HG03342 (cell line): Measurements from ENCODE around the gene SRL.
"Not testable (repeated sequence)": the region's sequence is repeated elsewhere in the genome, so short reads cannot be mapped to it uniquely, and the experiment has no call there.

Source experiments
- ATAC-seq: cut with Tn5 transposase; IDR thresholded peaks from one replicate; pipeline ENCODE4 v1.9.1; 2021; ENCODE audit warnings: mild to moderate bottlenecking, moderate library complexity; ENCODE audit not compliant: unreplicated experiment

Gene SRL

GRCh38 chr16:4261557-4262172 is 19.8 kb upstream of the SRL start:
- no peak for ATAC-seq

- no peak for ATAC-seq
Observed at GRCh38 chr16:4260360-4260759, 18.5 kb upstream of the SRL start.

GRCh38 chr16:4257646-4258556 is 16.0 kb upstream of the SRL start:
- no peak for ATAC-seq

GRCh38 chr16:4253394-4254150 is 11.7 kb upstream of the SRL start:
- peak; percentile 94 for ATAC-seq

GRCh38 chr16:4253012-4253393 is 11.1 kb upstream of the SRL start:
- ATAC-seq: not testable (repeated sequence)

GRCh38 chr16:4249530-4250308 is 7.8 kb upstream of the SRL start:
- no peak for ATAC-seq

- no peak for ATAC-seq
Observed at GRCh38 chr16:4247460-4247784, 5.5 kb upstream of the SRL start.

- ATAC-seq: no peak
Observed at GRCh38 chr16:4246777-4247459, 5.0 kb upstream of the SRL start.

GRCh38 chr16:4245077-4245791 is 3.4 kb upstream of the SRL start:
- ATAC-seq: no peak

GRCh38 chr16:4244254-4245076 is 2.6 kb upstream of the SRL start:
- ATAC-seq: no peak

- ATAC-seq: no peak
Observed at GRCh38 chr16:4241258-4241927, 487 bp downstream of the SRL start.

- ATAC-seq: no peak
Observed at GRCh38 chr16:4240624-4241023, 1.3 kb downstream of the SRL start.

GRCh38 chr16:4239682-4240175 is 2.2 kb downstream of the SRL start:
- ATAC-seq: no peak

GRCh38 chr16:4239020-4239419 is 2.9 kb downstream of the SRL start:
- ATAC-seq: no peak

- ATAC-seq: no peak
Observed at GRCh38 chr16:4233431-4233830, 8.4 kb downstream of the SRL start.

- no peak for ATAC-seq
Observed at GRCh38 chr16:4232541-4233386, 9.1 kb downstream of the SRL start.

GRCh38 chr16:4231886-4232285 is 10.0 kb downstream of the SRL start:
- no peak for ATAC-seq
